Endothelial cell of umbilical vein (primary cell): ENCODE data around the gene GFER.

Experiments used
- EZH2 ChIP-seq: IDR thresholded peaks from 2 replicates; pipeline ENCODE4 v1.6.1; 2012; ENCODE audit warnings: borderline replicate concordance, low read depth, mild to moderate bottlenecking, moderate library complexity, low read length, inconsistent platforms; ENCODE audit not compliant: severe bottlenecking
- FOS ChIP-seq: IDR thresholded peaks from 2 replicates; pipeline ENCODE4 v1.6.1; 2011; ENCODE audit warnings: mild to moderate bottlenecking, low read length, moderate library complexity, borderline replicate concordance; ENCODE audit not compliant: insufficient read depth
- GATA2 ChIP-seq: IDR thresholded peaks from 2 replicates; pipeline ENCODE4 v1.7.0; 2011; ENCODE audit warnings: low read depth, mild to moderate bottlenecking, moderate library complexity, mixed read lengths, low read length; ENCODE audit not compliant: insufficient read length, insufficient read depth
- JUN ChIP-seq: IDR thresholded peaks from 2 replicates; pipeline ENCODE4 v1.6.1; 2011; ENCODE audit warnings: borderline replicate concordance, low read depth; ENCODE audit not compliant: insufficient read length, insufficient read depth
- MYC ChIP-seq: IDR thresholded peaks from one replicate; pipeline ENCODE4 v1.6.1; 2011; ENCODE audit warnings: mild to moderate bottlenecking, low read depth, low read length
- POLR2A ChIP-seq: IDR thresholded peaks from 2 replicates; pipeline ENCODE4 v1.6.1; 2012; ENCODE audit warnings: low read depth, mild to moderate bottlenecking, control low read depth, low read length
- POLR2AphosphoS5 ChIP-seq: IDR thresholded peaks from 2 replicates; pipeline ENCODE4 v1.6.1; 2012; ENCODE audit warnings: low read depth, mild to moderate bottlenecking, control low read depth, low read length, moderate library complexity; ENCODE audit not compliant: insufficient read depth
- TF ChIP-seq, protein P1 (sequence below), 2 donors: IDR thresholded peaks; 1 replicate in 1 of 2; 2 replicates in 1 of 2; pipeline ENCODE4 v1.5.1; 2011; ENCODE audit warnings: low read length in 2 of 2, mild to moderate bottlenecking in 2 of 2, moderate library complexity in 2 of 2, control low read depth in 1 of 2, inconsistent platforms in 1 of 2, low read depth in 1 of 2; ENCODE audit not compliant: insufficient read depth in 1 of 2; ENCODE audit errors: extremely low read depth in 1 of 2
- TF ChIP-seq, protein P2 (sequence below): IDR thresholded peaks from 2 replicates; pipeline ENCODE4 v1.6.1; 2011; ENCODE audit not compliant: insufficient read depth, insufficient read length

DNA sequence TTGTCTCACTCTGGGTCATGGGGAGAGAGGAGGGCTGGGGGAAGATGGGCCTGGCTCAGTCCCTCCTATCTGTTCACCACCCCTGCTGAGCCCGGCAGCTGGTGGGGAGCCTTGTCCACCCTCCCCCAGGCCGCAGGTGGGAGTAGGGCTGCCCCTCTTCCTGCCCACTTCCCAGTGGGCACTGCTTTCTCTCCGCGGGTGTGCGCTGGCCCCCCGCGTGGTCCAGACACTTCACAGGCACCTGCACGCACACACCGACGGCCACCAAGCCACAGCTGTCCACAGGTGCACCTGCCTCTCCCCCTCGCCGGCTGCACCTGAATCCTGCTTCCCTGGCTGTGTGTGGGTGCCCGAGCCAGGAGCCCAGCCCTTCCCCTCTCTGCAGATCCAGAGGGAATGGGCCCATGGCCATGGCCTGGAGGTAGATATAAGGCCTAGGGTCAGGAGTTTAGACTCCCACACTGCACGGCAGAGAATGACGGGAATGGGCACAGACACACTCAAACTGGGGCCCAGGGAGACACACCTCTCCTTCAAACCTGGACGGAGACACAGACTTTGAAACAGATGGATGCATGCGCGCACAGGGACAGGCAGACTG, 44.7 kb downstream of the GFER start:
- no peak for TF ChIP-seq EZH2
- TF ChIP-seq, protein P1, sequence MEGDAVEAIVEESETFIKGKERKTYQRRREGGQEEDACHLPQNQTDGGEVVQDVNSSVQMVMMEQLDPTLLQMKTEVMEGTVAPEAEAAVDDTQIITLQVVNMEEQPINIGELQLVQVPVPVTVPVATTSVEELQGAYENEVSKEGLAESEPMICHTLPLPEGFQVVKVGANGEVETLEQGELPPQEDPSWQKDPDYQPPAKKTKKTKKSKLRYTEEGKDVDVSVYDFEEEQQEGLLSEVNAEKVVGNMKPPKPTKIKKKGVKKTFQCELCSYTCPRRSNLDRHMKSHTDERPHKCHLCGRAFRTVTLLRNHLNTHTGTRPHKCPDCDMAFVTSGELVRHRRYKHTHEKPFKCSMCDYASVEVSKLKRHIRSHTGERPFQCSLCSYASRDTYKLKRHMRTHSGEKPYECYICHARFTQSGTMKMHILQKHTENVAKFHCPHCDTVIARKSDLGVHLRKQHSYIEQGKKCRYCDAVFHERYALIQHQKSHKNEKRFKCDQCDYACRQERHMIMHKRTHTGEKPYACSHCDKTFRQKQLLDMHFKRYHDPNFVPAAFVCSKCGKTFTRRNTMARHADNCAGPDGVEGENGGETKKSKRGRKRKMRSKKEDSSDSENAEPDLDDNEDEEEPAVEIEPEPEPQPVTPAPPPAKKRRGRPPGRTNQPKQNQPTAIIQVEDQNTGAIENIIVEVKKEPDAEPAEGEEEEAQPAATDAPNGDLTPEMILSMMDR (IDR thresholded peaks at IDR 0.05; ENCODE audit: extremely low read depth in 1 of 2, insufficient read depth in 1 of 2, low read depth in 1 of 2, low read length in 2 of 2) = no peak
- TF ChIP-seq POLR2A = no peak
- no peak for TF ChIP-seq FOS
- no peak for TF ChIP-seq MYC
- TF ChIP-seq, protein P2, sequence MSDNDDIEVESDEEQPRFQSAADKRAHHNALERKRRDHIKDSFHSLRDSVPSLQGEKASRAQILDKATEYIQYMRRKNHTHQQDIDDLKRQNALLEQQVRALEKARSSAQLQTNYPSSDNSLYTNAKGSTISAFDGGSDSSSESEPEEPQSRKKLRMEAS = no peak
- TF ChIP-seq POLR2AphosphoS5 = no peak
- TF ChIP-seq JUN = no peak
- TF ChIP-seq GATA2 = no peak
